Erythroblast (primary cell): ENCODE data around the gene PTPRD.

Experiments
- GATA1 ChIP-seq: IDR thresholded peaks from 2 replicates; pipeline ENCODE4 v1.6.1; 2011; ENCODE audit warnings: low read depth, mild to moderate bottlenecking, control low read depth, low read length, moderate library complexity
- POLR2A ChIP-seq: IDR thresholded peaks from 2 replicates; pipeline ENCODE4 v1.6.1; 2011; ENCODE audit warnings: mild to moderate bottlenecking, low read length

- TF ChIP-seq POLR2A (no peak), GATA1 (no peak)
These were observed 1738.3 kb downstream of the PTPRD start for GRCh38 chr9:8874482-8874881.
